Ishikawa (cell line): ENCODE results near the gene MCU.

ENCODE experiments used
- CEBPB ChIP-seq: IDR thresholded peaks from 2 replicates; pipeline ENCODE4 v1.6.1; 2012
- CREB1 ChIP-seq: IDR thresholded peaks from 2 replicates; pipeline ENCODE4 v1.6.1; 2012; ENCODE audit warnings: low read depth
- EGR1 ChIP-seq: IDR thresholded peaks from 2 replicates; pipeline ENCODE4 v1.6.1; 2012
- EP300 ChIP-seq: IDR thresholded peaks from 2 replicates; pipeline ENCODE4 v1.6.1; 2012; ENCODE audit warnings: borderline replicate concordance
- FOXM1 ChIP-seq: IDR thresholded peaks from 2 replicates; pipeline ENCODE4 v1.6.1; 2012; ENCODE audit warnings: low read depth, borderline replicate concordance
- NFIC ChIP-seq: IDR thresholded peaks from 2 replicates; pipeline ENCODE4 v1.6.1; 2012
- RAD21 ChIP-seq: IDR thresholded peaks from 2 replicates; pipeline ENCODE4 v1.6.1; 2012; ENCODE audit warnings: low read depth
- TAF1 ChIP-seq: IDR thresholded peaks from 2 replicates; pipeline ENCODE4 v1.6.1; 2012; ENCODE audit warnings: low read depth, mild to moderate bottlenecking
- TCF12 ChIP-seq: IDR thresholded peaks from 2 replicates; pipeline ENCODE4 v1.6.1; 2012; ENCODE audit warnings: low read depth
- TEAD4 ChIP-seq: IDR thresholded peaks from 2 replicates; pipeline ENCODE4 v1.6.1; 2012
- YY1 ChIP-seq: IDR thresholded peaks from 2 replicates; pipeline ENCODE4 v1.6.1; 2012; ENCODE audit warnings: low read depth
- ZBTB7A ChIP-seq: IDR thresholded peaks from 2 replicates; pipeline ENCODE4 v1.6.1; 2012; ENCODE audit warnings: low read depth
- TF ChIP-seq, protein P1 (sequence below): IDR thresholded peaks from 2 replicates; pipeline ENCODE4 v1.6.1; 2012; ENCODE audit warnings: low read depth, mild to moderate bottlenecking
- TF ChIP-seq, protein P2 (sequence below): IDR thresholded peaks from 2 replicates; pipeline ENCODE4 v1.6.1; 2012
- TF ChIP-seq, protein P3 (sequence below): IDR thresholded peaks from 2 replicates; pipeline ENCODE4 v1.6.1; 2012

MCU gene

GRCh38 chr10:72744566-72744965, 52.6 kb downstream of the MCU start:
- TF ChIP-seq FOXM1 (no peak), TEAD4 (no peak), CREB1 (no peak), NFIC (no peak), EP300 (no peak), EGR1 (no peak), ZBTB7A (no peak)
- TF ChIP-seq, protein P1, sequence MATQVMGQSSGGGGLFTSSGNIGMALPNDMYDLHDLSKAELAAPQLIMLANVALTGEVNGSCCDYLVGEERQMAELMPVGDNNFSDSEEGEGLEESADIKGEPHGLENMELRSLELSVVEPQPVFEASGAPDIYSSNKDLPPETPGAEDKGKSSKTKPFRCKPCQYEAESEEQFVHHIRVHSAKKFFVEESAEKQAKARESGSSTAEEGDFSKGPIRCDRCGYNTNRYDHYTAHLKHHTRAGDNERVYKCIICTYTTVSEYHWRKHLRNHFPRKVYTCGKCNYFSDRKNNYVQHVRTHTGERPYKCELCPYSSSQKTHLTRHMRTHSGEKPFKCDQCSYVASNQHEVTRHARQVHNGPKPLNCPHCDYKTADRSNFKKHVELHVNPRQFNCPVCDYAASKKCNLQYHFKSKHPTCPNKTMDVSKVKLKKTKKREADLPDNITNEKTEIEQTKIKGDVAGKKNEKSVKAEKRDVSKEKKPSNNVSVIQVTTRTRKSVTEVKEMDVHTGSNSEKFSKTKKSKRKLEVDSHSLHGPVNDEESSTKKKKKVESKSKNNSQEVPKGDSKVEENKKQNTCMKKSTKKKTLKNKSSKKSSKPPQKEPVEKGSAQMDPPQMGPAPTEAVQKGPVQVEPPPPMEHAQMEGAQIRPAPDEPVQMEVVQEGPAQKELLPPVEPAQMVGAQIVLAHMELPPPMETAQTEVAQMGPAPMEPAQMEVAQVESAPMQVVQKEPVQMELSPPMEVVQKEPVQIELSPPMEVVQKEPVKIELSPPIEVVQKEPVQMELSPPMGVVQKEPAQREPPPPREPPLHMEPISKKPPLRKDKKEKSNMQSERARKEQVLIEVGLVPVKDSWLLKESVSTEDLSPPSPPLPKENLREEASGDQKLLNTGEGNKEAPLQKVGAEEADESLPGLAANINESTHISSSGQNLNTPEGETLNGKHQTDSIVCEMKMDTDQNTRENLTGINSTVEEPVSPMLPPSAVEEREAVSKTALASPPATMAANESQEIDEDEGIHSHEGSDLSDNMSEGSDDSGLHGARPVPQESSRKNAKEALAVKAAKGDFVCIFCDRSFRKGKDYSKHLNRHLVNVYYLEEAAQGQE, result no peak

DNA sequence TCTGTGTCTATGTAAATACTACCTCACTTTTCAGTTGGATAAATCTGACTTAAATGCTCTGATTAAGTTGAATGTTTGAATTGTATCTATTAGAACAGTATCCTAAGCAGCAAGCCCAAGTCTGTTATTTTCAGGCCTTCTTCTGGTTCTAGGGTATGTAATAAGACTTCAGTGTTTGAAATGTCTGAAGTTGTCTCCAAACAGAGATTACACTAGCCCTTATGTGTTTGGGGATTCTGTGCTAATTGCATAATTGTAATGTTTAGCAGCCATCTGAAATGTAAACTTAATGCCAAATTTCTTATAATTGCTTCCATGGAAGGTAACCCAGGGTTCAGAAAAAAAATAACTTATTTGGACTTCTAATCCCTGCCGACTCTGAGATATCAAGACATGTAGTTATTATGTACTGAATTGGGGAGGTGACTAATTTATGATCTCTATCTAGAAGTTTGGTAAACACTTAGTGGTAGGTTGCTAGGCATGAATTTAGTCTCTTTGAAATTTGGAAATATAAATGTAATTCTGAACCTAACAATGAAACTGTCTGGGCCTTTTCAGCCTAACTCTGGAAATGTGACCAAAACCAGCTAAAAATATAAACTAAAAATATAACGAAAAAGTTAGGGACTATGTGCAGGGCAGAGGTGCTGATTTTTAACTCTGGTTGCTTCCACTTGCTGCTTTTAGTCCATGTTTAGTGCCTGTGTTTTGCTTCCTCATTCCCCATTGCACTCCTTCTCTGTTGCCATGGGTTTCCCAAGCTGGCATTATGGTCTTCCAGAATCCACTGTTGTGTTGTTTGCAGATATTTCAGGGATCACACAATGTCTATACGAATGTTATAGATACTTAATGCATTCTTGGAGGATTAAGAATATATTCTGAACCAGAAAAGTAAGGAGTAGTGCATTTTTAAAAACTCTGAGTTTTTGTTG, 54.8 kb downstream of the MCU start:
- TF ChIP-seq EP300 (no peak), FOXM1 (no peak), CEBPB (no peak), CREB1 (no peak), YY1 (no peak), TEAD4 (no peak)
- TF ChIP-seq, protein P1, result no peak
- TF ChIP-seq, protein P2, sequence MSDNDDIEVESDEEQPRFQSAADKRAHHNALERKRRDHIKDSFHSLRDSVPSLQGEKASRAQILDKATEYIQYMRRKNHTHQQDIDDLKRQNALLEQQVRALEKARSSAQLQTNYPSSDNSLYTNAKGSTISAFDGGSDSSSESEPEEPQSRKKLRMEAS, result no peak

- TF ChIP-seq EP300 (no peak), CEBPB (no peak), EGR1 (no peak), TCF12 (no peak), ZBTB7A (no peak), NFIC (no peak), TEAD4 (no peak), TAF1 (no peak), FOXM1 (no peak), CREB1 (no peak), RAD21 (no peak), YY1 (no peak)
- TF ChIP-seq, protein P1, result no peak
- TF ChIP-seq, protein P3, sequence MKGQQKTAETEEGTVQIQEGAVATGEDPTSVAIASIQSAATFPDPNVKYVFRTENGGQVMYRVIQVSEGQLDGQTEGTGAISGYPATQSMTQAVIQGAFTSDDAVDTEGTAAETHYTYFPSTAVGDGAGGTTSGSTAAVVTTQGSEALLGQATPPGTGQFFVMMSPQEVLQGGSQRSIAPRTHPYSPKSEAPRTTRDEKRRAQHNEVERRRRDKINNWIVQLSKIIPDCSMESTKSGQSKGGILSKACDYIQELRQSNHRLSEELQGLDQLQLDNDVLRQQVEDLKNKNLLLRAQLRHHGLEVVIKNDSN, result no peak
- TF ChIP-seq, protein P2, result no peak
These were observed 55.6 kb downstream of the MCU start for GRCh38 chr10:72747521-72747920.

DNA sequence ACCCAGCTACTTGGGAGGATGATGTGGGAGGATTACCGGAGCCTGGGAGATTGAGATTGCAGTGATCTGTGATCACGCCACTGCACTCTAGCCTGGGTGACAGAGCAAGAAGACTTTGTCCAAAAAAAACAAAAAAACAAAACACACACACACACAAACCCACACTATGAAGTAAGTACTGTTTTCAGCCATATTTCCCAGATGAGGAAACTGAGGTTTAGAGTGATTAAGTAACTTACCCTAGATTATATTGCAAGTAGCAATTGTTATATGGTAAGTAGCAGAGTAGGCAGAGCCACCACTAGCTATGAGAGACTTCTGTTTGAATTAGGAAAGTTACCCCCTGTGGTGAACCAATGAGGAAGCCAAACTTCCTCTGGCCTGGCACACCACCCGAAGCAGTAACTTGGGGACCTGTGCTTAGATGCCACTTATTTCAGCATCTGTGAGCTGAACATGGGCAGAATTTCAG, 61.9 kb downstream of the MCU start:
- TF ChIP-seq, protein P2, result no peak
- TF ChIP-seq CREB1 (no peak), YY1 (no peak), TCF12 (no peak)
- TF ChIP-seq, protein P3, result no peak
